Esophagus squamous epithelium (tissue), 4 donors: ENCODE results near the gene UFSP2.

Source experiments
- CTCF ChIP-seq, 6 experiments: fragments of 450-650 bp in 4 of 6; fragments of 200-600 bp in 2 of 6; sonication (generic) in 2 of 6; IDR thresholded peaks; one replicate each; pipeline ENCODE4 v1.5.1; 2016 to 2019; ENCODE audit warnings: antibody characterized with exemption in 6 of 6, mild to moderate bottlenecking in 4 of 6, moderate library complexity in 4 of 6
- POLR2A ChIP-seq, 4 donors: fragments of 450-650 bp; IDR thresholded peaks; one replicate each; pipeline ENCODE4 v1.6.1; 2017; ENCODE audit warnings: antibody characterized with exemption in 4 of 4, mild to moderate bottlenecking in 4 of 4, moderate library complexity in 3 of 4

DNA sequence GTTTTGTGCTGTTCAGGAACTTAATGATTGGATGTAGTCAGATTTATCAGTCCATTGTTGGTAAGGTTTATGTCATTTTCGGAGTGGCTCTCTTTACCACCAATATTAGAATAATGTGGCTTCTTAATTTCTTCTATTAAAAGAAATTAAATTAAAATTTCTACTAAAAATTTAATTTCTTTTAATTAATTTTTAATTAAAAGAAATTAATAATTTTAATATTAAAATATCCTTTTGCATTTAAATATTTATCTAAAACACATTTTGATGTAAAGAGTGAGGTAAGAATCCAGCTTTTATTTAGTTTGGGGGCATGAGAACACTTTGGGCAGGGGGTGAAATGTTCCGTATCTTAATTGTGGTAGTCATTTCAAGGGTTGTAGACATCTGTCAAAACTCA is 15.7 kb upstream of the UFSP2 start:
- TF ChIP-seq CTCF (IDR thresholded peaks at IDR 0.05) (no peak), POLR2A (IDR thresholded peaks at IDR 0.05) (no peak)
